Neural progenitor cell (in vitro differentiated cells): ENCODE measurements around the gene PTCH1.

Experiments
- CTCF ChIP-seq: fragments of 200-600 bp; sonication (generic); IDR thresholded peaks from 2 replicates; pipeline ENCODE4 v1.5.1; 2017; ENCODE audit warnings: antibody characterized with exemption, mild to moderate bottlenecking
- EZH2 ChIP-seq: fragments of 200-600 bp; sonication (generic); IDR thresholded peaks from 2 replicates; pipeline ENCODE4 v1.6.1; 2017; ENCODE audit warnings: antibody characterized with exemption, mild to moderate bottlenecking, moderate library complexity

- TF ChIP-seq CTCF: no peak
- TF ChIP-seq EZH2: peak; percentile 93
Observed at GRCh38 chr9:95516734-95517558, at the start of gene PTCH1.
